PC-3 (cell line): Measurements from ENCODE around the gene SDCBP2. TPM values are rescaled to one million over a fixed set of nuclear protein-coding genes. Genes with fewer than 3 reads are reported as not detected.

Experiments used
- ATAC-seq: fragments of 200-7000 bp; cut with Tn5 transposase; 2 replicates; pipeline ENCODE4 v1.9.1; 2020; ENCODE audit warnings: mild to moderate bottlenecking, moderate library complexity
- BruUV-seq: library from RNA; stranded (reverse); fragments of 400-500 nt; replicated peaks from 2 replicates; lab custom pipeline; 2021; lab: Mats Ljungman, UMichigan
- CTCF ChIA-PET: fragments of 300-600 bp; sonication (Branson Sonifier 250); formaldehyde crosslinking; loops from one replicate; lab custom pipeline; 2022; ENCODE audit warnings: antibody characterized with exemption; lab: Charles Lee
- POLR2A ChIA-PET: fragments of 300-600 bp; sonication (Branson Sonifier 250); formaldehyde crosslinking; loops from one replicate; lab custom pipeline; 2022; ENCODE audit warnings: antibody characterized with exemption; ENCODE audit not compliant: unreplicated experiment; lab: Charles Lee
- DNase-seq: peaks from one replicate; pipeline ENCODE4 v3.0.0-alpha.2; 2015
- H2AFZ ChIP-seq: fragments of 300-600 bp; sonication (generic); 2 replicates; pipeline ENCODE4 v1.6.0; 2016; ENCODE audit warnings: antibody characterized with exemption, low read length
- H3F3A ChIP-seq: fragments of 300-600 bp; sonication (generic); one replicate; pipeline ENCODE4 v1.6.0; 2017; ENCODE audit warnings: antibody characterized with exemption, low read length, control low read depth, mild to moderate bottlenecking; ENCODE audit not compliant: unreplicated experiment
- H3K27ac ChIP-seq: fragments of 300-600 bp; sonication (generic); 2 replicates; pipeline ENCODE4 v1.5.1; 2016; ENCODE audit warnings: mild to moderate bottlenecking, low read length
- H3K27me3 ChIP-seq: fragments of 300-600 bp; sonication (generic); 2 replicates; pipeline ENCODE4 v1.6.1; 2016; ENCODE audit warnings: low read length, mixed read lengths
- H3K36me3 ChIP-seq: fragments of 300-600 bp; sonication (generic); 2 replicates; pipeline ENCODE4 v1.6.1; 2016; ENCODE audit warnings: low read depth, mixed run types, low read length, mixed read lengths
- H3K4me1 ChIP-seq: fragments of 300-600 bp; sonication (generic); 2 replicates; pipeline ENCODE4 v1.5.1; 2016; ENCODE audit warnings: low read length; ENCODE audit not compliant: insufficient read depth
- H3K4me2 ChIP-seq: fragments of 300-600 bp; sonication (generic); 2 replicates; pipeline ENCODE4 v1.6.0; 2016; ENCODE audit warnings: low read length
- H3K4me3 ChIP-seq: fragments of 300-600 bp; sonication (generic); 2 replicates; pipeline ENCODE4 v1.5.1; 2016; ENCODE audit warnings: mild to moderate bottlenecking, low read length, mixed read lengths
- H3K79me2 ChIP-seq: fragments of 300-600 bp; sonication (generic); 2 replicates; pipeline ENCODE4 v1.6.1; 2017; ENCODE audit warnings: low read length, mixed read lengths
- H3K9ac ChIP-seq: fragments of 300-600 bp; sonication (generic); 2 replicates; pipeline ENCODE4 v1.6.0; 2016; ENCODE audit warnings: mild to moderate bottlenecking, low read length
- H3K9me2 ChIP-seq: fragments of 300-600 bp; sonication (generic); replicated peaks from 2 replicates; pipeline ENCODE4 v1.6.1; 2016; ENCODE audit warnings: mixed run types, low read length, mixed read lengths
- H3K9me3 ChIP-seq: fragments of 300-600 bp; sonication (generic); 2 replicates; pipeline ENCODE4 v1.6.1; 2016; ENCODE audit warnings: low read length, mixed read lengths
- H4K20me1 ChIP-seq: fragments of 300-600 bp; sonication (generic); 2 replicates; pipeline ENCODE4 v1.6.1; 2016; ENCODE audit warnings: low read length, mixed read lengths
- CTCF ChIP-seq: fragments of 300-600 bp; sonication (generic); conservative IDR thresholded peaks from 2 replicates; pipeline ENCODE4 v1.5.1; 2017; ENCODE audit warnings: antibody characterized with exemption, low read depth, mild to moderate bottlenecking, low read length
- EZH2 ChIP-seq: fragments of 300-600 bp; sonication (generic); IDR thresholded peaks from one replicate; pipeline ENCODE4 v1.6.1; 2017; ENCODE audit warnings: antibody characterized with exemption, mild to moderate bottlenecking, low read length; ENCODE audit not compliant: unreplicated experiment
- EZH2phosphoT487 ChIP-seq: fragments of 300-600 bp; sonication (generic); IDR thresholded peaks from 2 replicates; pipeline ENCODE4 v1.6.1; 2018; ENCODE audit warnings: mild to moderate bottlenecking, antibody characterized with exemption, low read length, borderline replicate concordance
- intact Hi-C: fragments of 100-400 bp; cut with micrococcal nuclease; formaldehyde crosslinking; loops from 2 replicates; pipeline ENCODE4 v1.9.0; 2023
- total RNA-seq: library from RNA; depleted of rRNA; stranded (reverse); fragments of >200 nt; gene quantifications from 2 replicates; pipeline ENCODE4 v1.2.3, GENCODE V29; 2014

The SDCBP2 gene
- total RNA-seq, 1 experiment from 2014 or later, result 14.4 TPM

- no peak overlapping the region for H2AFZ ChIP-seq
- no peaks in the 10 kb centered on the region for H3K9me3 ChIP-seq
- no TSS peak for BruUV-seq
- H3K4me3 ChIP-seq, result no peak overlapping the region
- no peaks in the 10 kb centered on the region for H3K9me2 ChIP-seq
- H3K27me3 ChIP-seq, result no peaks in the 10 kb centered on the region
- peak overlapping the region; percentile 78 for H3K27ac ChIP-seq
- ATAC-seq (no peak), DNase-seq (no peak)
- no peak overlapping the region for H3K9ac ChIP-seq
- TF ChIP-seq EZH2 (no peak), CTCF (no peak), EZH2phosphoT487 (no peak)
- H3K79me2 ChIP-seq, result peaks cover 99% of the 10 kb centered on the region
- H4K20me1 ChIP-seq, result peaks cover 75% of the 10 kb centered on the region
- CTCF ChIA-PET, result interaction anchor here (0.6 kb wide), 1 partner anchor 17 kb away, joined by 3 read pairs; no protein-coding TSS in a partner anchor
- peaks cover 71% of the 10 kb centered on the region for H3K4me1 ChIP-seq
- H3K36me3 ChIP-seq, result peaks cover 68% of the 10 kb centered on the region
- intact Hi-C loops, result no loop called here
- peaks cover 17% of the 10 kb centered on the region for H3F3A ChIP-seq
- POLR2A ChIA-PET, result no interaction called here
- H3K4me2 ChIP-seq, result no peak overlapping the region
These were observed 47.7 kb upstream of the SDCBP2 start for GRCh38 chr20:1376408-1377270.

- ChIA-PET POLR2A (no interaction called here), CTCF (no interaction called here)
- H3K9me3 ChIP-seq, result no peaks in the 10 kb centered on the region
- peaks cover 17% of the 10 kb centered on the region for H3F3A ChIP-seq
- peaks cover 70% of the 10 kb centered on the region for H3K36me3 ChIP-seq
- peaks cover 71% of the 10 kb centered on the region for H3K4me1 ChIP-seq
- no peaks in the 10 kb centered on the region for H3K9me2 ChIP-seq
- H3K27me3 ChIP-seq, result no peaks in the 10 kb centered on the region
- H3K4me3 ChIP-seq, result no peak overlapping the region
- peaks cover 73% of the 10 kb centered on the region for H4K20me1 ChIP-seq
- no TSS peak for BruUV-seq
- no peak overlapping the region for H3K4me2 ChIP-seq
- H3K79me2 ChIP-seq, result peaks cover 99% of the 10 kb centered on the region
- intact Hi-C loops, result no loop called here
- H2AFZ ChIP-seq, result no peak overlapping the region
- H3K9ac ChIP-seq, result no peak overlapping the region
- no peak for ATAC-seq
- TF ChIP-seq EZH2 (no peak), CTCF (no peak), EZH2phosphoT487 (no peak)
- H3K27ac ChIP-seq, result no peak overlapping the region
- no peak for DNase-seq
These were observed 47.1 kb upstream of the SDCBP2 start for GRCh38 chr20:1376007-1376406.

GRCh38 chr20:1375515-1375914, 46.6 kb upstream of the SDCBP2 start:
- intact Hi-C loops, result no loop called here
- H3K27me3 ChIP-seq, result no peaks in the 10 kb centered on the region
- peaks cover 73% of the 10 kb centered on the region for H3K4me1 ChIP-seq
- CTCF ChIA-PET, result no interaction called here
- H3K36me3 ChIP-seq, result peaks cover 70% of the 10 kb centered on the region
- H3K9me2 ChIP-seq, result no peaks in the 10 kb centered on the region
- ATAC-seq (peak; percentile 15; the same call in 1 of the 2 replicates), DNase-seq (peak; percentile 43)
- BruUV-seq, result no TSS peak
- H3K4me3 ChIP-seq, result no peak overlapping the region
- POLR2A ChIA-PET, result no interaction called here
- H3K79me2 ChIP-seq, result peaks cover 99% of the 10 kb centered on the region
- TF ChIP-seq EZH2, result no peak
- no peak for TF ChIP-seq CTCF
- TF ChIP-seq EZH2phosphoT487, result no peak
- no peaks in the 10 kb centered on the region for H3K9me3 ChIP-seq
- no peak overlapping the region for H3K9ac ChIP-seq
- no peak overlapping the region for H3K4me2 ChIP-seq
- no peak overlapping the region for H2AFZ ChIP-seq
- H3F3A ChIP-seq, result peaks cover 17% of the 10 kb centered on the region
- peaks cover 68% of the 10 kb centered on the region for H4K20me1 ChIP-seq
- H3K27ac ChIP-seq, result no peak overlapping the region
